Neural progenitor cell (in vitro differentiated cells): ENCODE measurements around the gene EMP1.

Experiments used
- EZH2phosphoT487 ChIP-seq: fragments of 200-600 bp; sonication (generic); IDR thresholded peaks from 2 replicates; pipeline ENCODE4 v1.6.1; 2017; ENCODE audit warnings: antibody characterized with exemption
- TF ChIP-seq, protein P1 (sequence below): fragments of 200-600 bp; sonication (generic); IDR thresholded peaks from 2 replicates; pipeline ENCODE4 v1.5.1; 2017; ENCODE audit warnings: antibody characterized with exemption, mild to moderate bottlenecking

DNA sequence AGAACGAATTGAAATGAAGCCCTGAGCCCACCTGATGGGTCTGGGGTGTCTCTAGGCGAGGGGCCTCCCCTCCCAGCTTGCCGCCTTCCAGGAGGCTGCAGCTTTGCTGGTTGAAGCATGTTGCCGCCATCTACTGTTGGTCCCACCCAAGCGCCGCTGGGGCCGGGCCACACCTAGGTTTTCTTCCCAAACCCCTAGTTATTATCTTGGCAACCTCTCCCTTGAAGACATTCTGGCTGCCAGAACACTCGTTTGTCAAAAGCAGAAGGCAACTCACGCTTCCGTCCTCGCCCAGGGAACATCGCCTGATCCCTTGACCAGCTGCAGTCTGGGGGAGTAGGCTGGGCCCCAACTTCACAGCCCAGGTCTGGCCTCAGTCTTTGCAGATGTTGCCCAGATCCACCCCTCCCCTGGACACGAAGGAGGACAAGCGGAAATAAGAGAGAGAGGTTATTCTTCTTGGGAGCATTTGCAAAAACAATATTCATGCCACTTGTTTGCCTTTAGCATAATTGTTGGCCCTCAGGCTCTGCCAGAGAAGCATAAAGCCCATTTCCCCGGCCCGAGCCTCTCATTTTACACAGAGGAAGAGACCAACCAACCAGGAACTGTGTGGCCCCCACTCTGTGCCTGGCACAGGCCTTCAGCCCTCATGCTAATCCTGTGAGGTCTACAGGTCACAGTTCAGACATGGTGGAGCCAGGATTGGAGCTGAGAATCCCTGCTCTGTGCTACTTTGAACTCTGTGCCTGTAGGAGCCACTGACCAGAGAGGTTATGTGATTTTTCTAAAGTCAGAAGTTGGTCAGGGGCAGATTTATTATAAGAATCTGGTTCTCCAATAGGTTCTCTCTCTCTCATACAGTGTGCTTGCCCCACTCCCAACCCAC, 6.8 kb downstream of the EMP1 start:
- TF ChIP-seq, protein P1, sequence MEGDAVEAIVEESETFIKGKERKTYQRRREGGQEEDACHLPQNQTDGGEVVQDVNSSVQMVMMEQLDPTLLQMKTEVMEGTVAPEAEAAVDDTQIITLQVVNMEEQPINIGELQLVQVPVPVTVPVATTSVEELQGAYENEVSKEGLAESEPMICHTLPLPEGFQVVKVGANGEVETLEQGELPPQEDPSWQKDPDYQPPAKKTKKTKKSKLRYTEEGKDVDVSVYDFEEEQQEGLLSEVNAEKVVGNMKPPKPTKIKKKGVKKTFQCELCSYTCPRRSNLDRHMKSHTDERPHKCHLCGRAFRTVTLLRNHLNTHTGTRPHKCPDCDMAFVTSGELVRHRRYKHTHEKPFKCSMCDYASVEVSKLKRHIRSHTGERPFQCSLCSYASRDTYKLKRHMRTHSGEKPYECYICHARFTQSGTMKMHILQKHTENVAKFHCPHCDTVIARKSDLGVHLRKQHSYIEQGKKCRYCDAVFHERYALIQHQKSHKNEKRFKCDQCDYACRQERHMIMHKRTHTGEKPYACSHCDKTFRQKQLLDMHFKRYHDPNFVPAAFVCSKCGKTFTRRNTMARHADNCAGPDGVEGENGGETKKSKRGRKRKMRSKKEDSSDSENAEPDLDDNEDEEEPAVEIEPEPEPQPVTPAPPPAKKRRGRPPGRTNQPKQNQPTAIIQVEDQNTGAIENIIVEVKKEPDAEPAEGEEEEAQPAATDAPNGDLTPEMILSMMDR = peak; percentile 58
- TF ChIP-seq EZH2phosphoT487 = no peak
